Skin epidermis (tissue), 12 donors: ENCODE data around the gene S100PBP.

ENCODE experiments used
- H3K27ac ChIP-seq, 21 experiments: fragments of 200-600 bp; sonication (generic) in 11 of 21; one replicate each; pipeline ENCODE4 v1.5.0; 2020; ENCODE audit warnings: mild to moderate bottlenecking in 3 of 21, inconsistent platforms in 2 of 21, moderate library complexity in 2 of 21
- H3K4me3 ChIP-seq, 7 experiments: fragments of 200-600 bp; sonication (generic) in 2 of 7; one replicate each; pipeline ENCODE4 v1.5.0; 2020; ENCODE audit warnings: inconsistent platforms in 2 of 7, mild to moderate bottlenecking in 2 of 7, moderate library complexity in 1 of 7

S100PBP gene

DNA sequence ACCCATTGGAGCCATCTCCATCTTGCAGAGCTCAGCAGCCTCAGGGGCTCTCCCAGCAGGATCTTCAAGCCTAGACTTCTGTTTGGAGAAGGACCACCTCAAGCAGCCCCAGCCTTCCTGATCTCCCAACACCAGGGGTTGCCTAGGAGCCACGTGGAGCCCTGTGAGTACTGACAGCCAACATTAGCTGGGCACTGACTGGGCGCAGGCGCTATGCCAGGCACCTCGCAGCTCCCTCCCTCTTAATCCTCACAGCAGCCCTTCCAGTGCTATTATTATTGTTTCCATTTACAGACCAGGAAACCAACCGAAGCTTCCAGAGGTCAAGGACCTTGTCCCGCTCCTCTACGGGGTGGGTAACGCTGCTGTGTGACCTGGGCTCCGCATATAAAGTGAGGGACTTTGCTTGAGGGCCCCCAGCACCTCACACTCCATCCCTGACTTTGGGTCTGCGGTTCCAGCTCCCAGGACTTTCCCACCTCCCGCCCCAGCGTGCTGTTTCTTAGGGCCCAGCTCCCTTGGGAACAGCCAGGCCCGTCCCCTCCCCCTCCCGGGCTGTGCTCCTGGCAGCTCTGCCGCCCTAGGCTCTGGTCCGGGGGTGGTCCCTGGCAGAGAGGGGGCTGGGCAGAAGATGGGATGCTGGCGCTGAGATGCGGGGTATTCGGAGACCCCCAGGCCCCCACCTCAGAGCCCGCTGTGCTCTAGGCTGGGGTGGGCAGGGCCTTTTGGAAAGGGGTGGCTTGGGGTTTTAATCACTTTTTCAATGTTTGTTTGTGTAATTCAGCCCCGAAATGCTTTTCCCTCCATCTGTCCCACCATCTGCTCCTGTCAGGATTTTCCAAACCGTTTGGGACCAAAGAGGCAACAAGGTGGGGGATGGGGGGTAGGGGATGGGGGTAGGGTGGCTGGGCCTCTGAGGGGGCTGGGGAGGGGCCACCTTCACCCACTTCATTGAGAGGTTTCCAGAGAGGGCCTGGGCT is 64.7 kb downstream of the S100PBP start:
- Histone ChIP-seq H3K4me3 (no peak overlapping the region), H3K27ac (no peak overlapping the region)

DNA sequence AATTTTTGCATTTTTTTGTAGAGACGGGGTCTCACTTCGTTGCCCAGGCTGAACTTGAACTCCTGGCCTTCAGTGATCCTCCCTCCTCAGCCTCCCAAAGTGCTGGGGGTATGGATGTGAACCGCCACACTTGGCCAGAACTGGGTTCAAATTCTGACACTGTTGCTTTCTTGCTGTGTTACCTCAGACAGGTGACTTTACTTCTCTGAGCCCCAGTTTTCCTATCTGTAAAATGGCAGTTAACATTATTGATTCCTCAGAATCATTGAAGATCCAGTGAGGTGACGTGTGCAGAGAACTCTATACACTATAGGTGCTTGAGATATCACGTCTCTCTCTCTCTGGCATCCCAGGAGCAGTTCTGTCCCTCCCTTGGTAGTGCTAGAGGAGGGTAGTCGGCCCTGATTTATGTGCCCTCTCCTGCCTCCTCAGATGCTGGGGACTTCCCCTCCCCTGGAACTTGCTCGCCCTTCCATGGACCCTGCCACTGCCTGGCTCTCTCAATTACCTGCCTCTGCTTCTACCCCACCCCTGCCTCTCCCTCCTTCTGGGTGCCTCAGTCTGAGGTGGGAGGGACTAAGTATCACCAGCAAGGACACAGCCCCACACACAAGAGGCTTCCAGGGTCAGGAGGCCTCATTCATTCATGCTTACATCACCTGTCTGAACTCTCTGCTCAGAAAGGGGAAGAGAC is 66.0 kb downstream of the S100PBP start:
- Histone ChIP-seq H3K27ac (no peak overlapping the region), H3K4me3 (no peak overlapping the region)

DNA sequence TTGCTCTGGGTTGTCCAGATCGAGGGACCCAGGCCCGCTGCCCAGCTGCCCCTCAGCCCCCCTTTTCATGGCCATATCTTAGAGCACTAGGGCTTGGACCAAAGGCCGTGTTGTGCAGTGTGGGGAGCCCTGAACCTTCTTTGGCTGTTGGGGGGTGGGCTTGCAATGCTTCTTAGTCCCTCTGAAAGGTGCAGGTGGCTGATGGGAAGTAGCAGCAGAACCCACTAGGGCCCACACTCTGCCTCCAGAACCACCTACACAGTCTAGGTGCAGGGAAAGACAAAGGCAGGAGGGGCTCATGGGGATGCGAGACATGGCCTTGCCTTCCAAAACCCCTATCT is 66.5 kb downstream of the S100PBP start:
- no peak overlapping the region for H3K4me3 ChIP-seq
- H3K27ac ChIP-seq = no peak overlapping the region

DNA sequence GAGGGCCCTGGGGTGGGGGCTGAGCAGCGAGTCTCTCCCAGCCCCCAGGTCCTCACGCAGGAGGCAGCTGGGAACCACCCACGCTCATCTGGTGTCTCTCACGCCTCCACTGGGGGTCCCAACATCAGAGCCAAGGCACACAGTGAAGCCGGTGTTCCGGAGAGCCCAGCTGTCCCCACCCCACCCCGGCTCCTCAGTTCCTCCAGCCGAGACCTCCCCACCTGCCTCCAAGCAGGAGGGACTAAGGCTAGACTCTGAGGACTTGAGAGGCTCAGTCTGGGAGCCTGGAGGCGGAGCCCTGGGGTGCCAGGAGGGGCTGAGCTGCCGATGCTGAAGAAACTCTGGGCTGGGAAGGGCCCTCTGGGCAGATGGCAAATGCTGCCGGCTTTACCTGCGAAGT is 67.3 kb downstream of the S100PBP start:
- H3K27ac ChIP-seq = no peak overlapping the region
- no peak overlapping the region for H3K4me3 ChIP-seq

DNA sequence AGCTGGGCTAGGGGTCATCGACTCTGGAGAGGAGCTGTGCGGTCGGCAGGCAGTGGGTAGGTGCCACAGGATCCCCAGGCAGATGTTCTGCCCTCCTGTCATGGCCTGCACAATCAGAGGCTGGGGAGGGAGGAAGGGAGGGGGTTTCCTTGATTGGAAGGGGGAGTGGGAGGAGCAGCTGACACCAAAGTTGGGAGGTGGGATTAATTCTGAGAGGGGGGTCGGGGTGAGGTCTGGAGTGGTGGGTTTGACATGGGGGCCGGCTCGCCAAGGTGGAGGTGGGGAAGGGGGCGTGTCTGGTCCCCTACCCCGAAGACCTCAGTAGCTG is 68.2 kb downstream of the S100PBP start:
- H3K27ac ChIP-seq = no peak overlapping the region
- H3K4me3 ChIP-seq = no peak overlapping the region

DNA sequence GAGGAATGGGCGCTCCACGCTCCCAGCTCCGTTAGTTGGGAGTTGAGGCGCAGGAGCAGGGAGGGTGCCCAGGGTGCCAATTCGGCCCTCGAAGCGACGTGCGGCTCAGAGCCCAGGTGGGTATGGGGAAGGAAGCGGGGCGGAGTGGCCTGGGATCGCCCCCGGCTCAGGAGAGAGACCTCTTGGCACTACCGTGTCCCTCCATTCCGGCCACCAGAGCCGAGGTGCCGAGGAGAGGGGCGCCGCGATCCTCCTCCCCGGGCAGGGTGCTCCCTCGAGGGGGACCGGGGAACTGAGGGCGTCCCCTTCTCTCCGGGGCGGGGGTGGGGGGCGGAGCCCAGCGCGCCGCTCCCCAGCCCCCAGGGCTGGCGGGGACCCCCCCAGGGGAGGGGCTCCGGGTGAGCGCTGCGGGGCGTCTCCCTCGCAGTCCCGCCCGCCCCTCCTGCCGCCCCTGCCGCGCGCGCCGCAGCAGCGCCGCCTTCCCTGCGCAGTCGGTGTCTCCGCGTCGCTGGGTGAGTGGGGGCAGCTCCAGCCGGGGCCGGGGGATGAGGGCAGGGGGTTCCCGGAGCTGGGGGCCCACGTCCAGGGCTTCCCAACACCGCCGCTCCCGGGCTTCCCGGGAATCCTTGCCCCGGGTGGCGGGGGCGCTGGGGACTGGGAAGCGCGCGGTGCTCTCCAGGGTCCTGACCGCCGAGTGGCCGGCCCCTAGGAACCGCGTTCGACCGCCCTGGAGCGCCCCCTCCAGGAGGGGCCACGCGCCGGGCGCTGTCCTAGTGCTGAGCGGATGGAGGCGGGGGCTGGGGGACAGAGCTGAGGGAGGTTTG is 68.8 kb downstream of the S100PBP start, which contains the start of gene HPCA:
Gene HPCA, plus strand, starts transcription at position 488 of the 824 bp plus-strand sequence. CDS start 2,408 bp downstream, outside the sequence.
- H3K27ac ChIP-seq = no peak within 1 kb of the TSS
- peak within 1 kb of the TSS in 2 of 7 experiments; percentile 13 to 18 for H3K4me3 ChIP-seq

DNA sequence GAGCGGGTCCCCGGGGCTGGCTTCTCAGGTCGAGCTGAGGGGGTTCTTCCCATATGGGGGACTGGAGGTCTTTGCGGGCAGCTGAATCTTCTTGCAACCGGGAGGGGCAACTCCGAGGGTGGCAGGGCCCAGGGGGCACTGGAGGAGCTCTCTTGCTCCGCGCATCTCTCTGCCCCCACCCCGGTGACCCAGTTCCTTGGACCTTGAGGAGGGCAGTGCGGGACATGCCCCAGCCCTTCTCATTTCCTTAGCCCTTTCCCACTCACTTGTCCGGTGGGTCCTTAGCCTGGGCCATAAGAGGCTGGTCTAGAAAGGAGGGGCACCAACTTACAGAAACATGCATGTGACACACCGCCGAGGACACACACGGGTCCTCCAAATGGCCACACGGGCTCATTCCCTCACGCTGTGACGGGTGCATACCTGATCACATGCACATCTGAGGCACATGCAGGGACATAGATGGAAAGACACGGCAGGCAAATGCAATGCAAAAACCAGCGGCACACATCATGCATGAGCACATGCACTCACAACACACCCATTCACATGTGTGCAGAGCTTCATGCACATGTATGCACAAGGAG is 69.5 kb downstream of the S100PBP start:
- no peak overlapping the region for H3K27ac ChIP-seq

DNA sequence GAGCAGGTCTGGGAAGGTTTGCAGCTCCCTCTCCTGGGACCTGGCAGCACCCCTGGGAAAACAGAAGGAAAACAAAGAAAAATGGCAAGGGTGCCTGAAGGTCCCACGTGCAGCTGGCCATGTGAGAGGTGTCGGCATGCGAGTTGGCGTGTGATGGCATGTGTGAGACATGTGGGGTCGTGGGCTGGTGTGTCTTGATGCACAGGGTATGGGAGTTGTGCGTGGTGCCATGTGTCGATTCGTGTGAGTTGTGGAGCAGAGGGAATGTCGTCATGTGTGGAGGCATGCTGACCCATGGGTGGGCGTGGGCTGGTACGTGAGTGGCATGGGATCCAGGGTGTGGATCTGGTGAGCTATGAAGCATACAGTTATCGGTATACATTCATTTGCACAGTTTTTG is 70.2 kb downstream of the S100PBP start:
- Histone ChIP-seq H3K4me3 (no peak overlapping the region), H3K27ac (no peak overlapping the region)

More for the DNA sequence above, 69.5 kb downstream of the S100PBP start:
- no peak overlapping the region for H3K4me3 ChIP-seq

DNA sequence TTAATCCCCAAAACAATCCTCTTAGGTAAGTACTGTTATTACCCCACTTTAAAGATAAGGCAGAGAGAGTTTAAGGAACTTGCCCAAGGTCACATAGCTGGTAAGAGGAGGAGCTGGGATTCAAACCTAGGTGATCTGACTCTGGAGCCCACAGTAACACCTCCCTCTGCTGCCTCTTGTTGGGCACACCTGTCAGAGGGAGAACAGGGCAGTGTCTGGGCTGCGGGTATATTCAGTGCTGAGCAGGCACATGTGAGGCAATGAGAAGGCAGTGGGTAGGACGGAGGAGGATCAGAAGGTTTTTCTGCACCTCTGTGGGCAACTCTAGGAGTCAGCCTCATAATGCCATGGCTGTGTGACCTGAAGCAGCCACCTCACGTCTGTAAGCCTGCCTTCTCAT is 70.7 kb downstream of the S100PBP start:
- H3K4me3 ChIP-seq = no peak overlapping the region
- no peak overlapping the region for H3K27ac ChIP-seq

DNA sequence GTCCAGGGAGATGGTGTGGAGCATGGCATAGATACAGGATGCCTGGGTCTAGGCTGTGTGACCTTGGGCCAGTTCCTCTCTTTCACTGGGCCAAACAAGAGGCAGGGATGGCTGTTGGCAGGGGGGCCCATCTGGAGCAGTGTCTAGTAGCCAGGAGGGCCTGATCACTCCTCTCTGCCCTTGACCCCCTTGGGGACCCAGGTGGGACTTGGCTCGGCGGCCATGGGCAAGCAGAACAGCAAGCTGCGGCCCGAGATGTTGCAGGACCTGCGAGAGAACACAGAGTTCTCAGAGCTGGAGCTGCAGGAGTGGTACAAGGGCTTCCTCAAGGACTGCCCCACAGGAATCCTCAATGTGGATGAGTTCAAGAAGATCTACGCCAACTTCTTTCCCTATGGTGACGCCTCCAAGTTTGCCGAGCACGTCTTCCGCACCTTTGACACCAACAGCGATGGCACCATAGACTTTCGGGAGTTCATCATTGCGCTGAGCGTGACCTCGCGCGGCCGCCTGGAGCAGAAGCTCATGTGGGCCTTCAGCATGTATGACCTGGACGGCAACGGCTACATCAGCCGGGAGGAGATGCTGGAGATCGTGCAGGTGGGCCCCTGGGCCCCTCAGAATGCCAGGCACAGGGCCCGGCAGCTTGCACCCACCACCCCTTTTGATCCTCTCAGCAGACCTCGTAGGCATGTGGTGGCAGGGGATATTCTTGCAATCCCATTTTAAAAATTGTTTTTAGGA is 71.4 kb downstream of the S100PBP start:
- no peak overlapping the region for H3K4me3 ChIP-seq
- no peak overlapping the region for H3K27ac ChIP-seq

DNA sequence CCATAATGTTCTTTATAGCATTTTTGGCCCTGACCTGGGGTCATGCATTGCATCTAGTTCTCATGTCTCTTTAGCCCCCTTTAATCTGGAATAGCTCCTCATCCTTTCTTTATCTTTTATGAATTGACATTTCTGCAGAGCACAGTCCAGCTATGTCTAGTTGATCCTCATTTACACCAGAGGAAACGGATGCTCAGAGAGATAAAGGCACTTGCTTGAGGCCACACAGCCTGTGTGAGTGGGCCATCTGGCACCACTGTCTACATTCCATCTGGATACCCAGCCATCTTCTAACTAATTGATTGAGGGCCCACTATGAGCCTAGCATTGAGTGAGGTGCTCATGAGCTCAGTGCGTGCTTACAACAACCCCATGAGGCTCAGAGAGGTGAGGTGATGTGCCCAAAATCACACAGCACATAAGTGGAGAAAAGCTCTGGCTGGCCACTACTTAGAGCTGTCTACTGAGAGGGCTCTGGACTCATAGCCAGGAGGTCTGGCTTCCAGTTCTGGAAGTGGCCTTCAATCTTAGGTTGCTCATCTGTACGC is 72.4 kb downstream of the S100PBP start:
- H3K27ac ChIP-seq = no peak overlapping the region
- H3K4me3 ChIP-seq = no peak overlapping the region

DNA sequence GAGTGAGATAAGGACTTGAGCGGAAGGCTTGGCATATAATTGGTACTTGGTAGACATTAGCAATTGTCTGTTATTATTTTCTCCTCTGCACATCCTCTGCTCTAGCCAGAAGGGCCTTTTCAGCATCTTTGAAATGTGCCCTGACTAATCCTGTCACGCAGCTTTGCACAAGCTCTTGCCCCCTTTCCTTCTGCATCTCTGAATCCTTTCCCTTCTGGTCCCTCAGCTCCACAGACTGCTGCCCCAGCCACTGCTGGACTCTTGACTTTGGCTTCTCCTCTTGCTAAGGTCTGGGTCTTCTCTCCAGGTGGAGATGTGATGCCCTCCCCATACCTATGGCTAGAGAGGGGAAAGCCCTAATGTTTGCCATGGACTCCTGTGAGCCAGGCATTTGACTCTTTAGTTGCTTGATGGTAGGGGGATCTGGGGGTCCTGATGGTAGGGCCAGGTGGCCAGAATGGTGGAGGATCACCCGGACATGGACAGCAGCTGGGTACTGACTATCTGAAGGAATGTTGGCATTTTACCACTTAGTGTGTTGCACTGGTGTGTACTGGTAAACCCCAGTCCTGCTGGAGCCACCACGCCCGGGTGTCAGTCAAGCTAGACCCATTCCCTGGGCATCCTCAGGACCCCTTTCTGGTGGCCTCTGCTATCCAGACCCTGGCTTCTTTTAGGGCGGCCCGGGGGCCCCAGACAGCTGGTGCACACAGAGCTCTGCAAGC is 73.2 kb downstream of the S100PBP start:
- H3K27ac ChIP-seq = no peak overlapping the region

DNA sequence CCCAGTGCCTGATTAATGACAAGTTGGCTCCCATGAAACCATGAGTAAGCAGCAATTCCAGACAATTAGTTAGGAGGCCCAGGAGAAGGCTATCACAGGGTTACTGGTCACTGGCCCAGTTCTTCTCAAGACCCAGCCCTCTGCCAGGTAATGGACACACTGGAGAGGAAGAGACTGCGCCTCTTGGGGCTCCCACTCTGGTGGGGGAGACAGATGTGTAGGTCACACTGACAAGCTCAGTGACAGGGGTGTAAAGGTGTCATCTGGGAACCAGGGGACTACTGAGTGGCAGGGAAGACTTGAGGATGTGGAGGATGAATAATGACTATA is 73.8 kb downstream of the S100PBP start:
- Histone ChIP-seq H3K4me3 (no peak overlapping the region), H3K27ac (no peak overlapping the region)

More for the DNA sequence above, 73.2 kb downstream of the S100PBP start:
- no peak overlapping the region for H3K4me3 ChIP-seq

DNA sequence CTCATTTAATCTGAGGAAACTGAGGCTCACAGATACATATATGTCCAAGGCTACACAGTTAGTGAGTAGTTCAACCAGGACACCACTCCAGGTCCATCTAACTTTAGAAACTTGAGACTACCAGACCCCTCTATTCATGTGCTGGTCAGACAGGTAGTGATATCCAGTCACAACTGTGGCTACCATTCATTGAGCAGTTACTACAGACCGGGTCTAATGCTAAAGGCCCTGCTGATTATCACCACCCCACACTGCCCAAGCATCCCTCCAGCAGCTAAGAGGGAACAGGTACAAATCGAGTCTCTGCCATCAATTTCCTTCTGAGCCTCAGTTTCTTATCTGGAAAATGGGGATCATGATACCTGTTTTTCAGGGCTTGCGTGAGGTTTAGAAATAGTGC is 74.2 kb downstream of the S100PBP start:
- no peak overlapping the region for H3K27ac ChIP-seq
- no peak overlapping the region for H3K4me3 ChIP-seq

DNA sequence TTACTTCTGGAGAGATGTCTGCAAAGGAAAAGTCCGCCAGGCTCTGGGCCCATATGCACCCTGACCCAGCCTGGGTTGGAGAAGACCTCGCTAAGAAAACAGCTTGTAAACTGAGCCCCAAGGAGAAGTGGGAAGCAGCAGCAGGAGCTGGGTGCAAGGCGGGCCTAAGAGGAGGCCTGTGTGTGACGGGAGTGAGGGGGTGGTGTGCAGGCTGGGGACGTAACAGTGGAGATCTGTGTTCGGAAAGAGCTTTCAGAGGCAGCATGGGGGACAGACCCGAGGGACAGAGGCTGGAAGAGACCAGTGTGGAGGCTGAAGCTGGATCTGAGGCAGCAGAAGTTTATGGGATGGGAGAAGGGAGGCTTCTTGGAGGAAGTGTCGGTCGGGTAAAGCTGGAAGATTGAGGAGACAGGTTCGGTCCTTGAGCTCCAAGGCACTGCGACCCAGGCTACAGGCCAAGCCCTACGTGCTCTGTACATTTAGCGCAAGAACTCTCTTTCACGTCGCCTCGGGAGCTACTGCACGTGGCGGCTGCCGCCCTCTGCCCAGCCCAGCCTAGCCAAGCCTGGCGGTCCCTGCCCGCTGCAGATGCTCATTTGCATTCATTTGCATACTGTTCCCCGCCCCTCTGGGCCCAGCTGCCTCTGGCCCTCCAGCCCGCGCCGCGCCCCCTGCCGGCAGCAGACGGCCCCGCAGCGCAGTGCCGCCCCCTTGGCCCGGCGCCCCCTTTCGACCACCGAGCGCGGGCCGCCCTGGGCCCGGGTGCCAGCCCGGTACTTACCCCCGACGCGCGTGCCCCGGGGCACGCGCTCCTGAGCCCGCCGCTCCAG is 75.1 kb downstream of the S100PBP start:
- peak overlapping the region; percentile 19 to 50 (median 34) for H3K4me3 ChIP-seq
- peak overlapping the region in 3 of 21 experiments; percentile 1 to 37 (median 3) for H3K27ac ChIP-seq

DNA sequence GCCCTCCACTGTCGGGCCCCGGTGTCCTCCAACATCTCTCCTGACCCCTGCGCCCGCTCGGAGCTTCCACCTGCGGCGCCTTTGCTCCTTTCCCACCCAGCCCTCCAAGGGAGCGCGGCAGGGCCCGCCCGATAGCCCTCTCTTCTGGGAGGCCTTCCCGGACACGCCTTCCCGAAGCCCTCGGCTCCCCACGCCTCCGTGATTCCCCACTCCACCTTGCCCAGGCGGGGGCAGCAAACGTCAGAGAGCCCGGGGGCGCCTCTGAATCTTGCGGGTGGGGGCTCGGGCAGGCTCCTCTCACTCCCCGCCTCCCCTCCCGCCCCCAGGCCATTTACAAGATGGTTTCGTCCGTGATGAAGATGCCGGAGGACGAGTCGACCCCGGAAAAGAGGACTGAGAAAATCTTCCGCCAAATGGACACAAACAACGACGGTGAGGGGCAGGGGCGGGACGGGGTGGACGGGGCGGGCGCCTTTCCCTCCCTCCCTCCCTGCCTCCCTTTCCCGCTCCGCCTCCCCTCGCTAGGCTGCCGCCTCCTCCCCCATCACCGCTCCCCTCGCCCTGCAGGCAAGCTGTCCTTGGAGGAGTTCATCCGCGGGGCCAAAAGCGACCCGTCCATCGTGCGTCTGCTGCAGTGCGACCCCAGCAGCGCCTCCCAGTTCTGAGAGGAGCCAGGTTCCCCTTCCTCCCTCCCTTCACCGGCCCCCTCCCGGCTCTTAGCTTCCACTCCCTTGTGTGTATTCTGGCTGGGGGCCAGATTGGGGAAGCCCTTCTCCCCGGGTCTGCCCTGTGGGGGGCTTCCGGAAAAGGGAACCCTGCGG is 76.0 kb downstream of the S100PBP start:
- H3K27ac ChIP-seq = peak overlapping the region in 4 of 21 experiments; percentile 3 to 38 (median 30)
- H3K4me3 ChIP-seq = peak overlapping the region; percentile 19 to 50 (median 34)
